ENCODE results near the gene RALGPS2.

Gene RALGPS2

GRCh38 chr1:178912597-178912996 lies 187.6 kb downstream of the RALGPS2 start:
- H3K27ac Mint-ChIP-seq = no peak overlapping the region
- H3K9me3 Mint-ChIP-seq = no peaks in the 10 kb centered on the region
- DNase-seq (ENCODE audit: low spot score) = no peak
- no peak overlapping the region for H3K4me3 Mint-ChIP-seq
- H3K36me3 Mint-ChIP-seq (ENCODE audit: low read depth) = no peaks in the 10 kb centered on the region
- peaks cover 3% of the 10 kb centered on the region for H3K27me3 Mint-ChIP-seq (ENCODE audit: low read depth)
- peaks cover 4% of the 10 kb centered on the region for H3K4me1 Mint-ChIP-seq (ENCODE audit: low read depth)

GRCh38 chr1:178916448-178917174 lies 191.6 kb downstream of the RALGPS2 start:
- Mint-ChIP-seq H3K9me3 (no peaks in the 10 kb centered on the region), H3K36me3 (ENCODE audit: low read depth) (no peaks in the 10 kb centered on the region), H3K4me3 (no peak overlapping the region), H3K4me1 (ENCODE audit: low read depth) (peaks cover 4% of the 10 kb centered on the region), H3K27ac (no peak overlapping the region), H3K27me3 (ENCODE audit: low read depth) (peaks cover 8% of the 10 kb centered on the region)
- no peak for DNase-seq (ENCODE audit: low spot score)

DNA sequence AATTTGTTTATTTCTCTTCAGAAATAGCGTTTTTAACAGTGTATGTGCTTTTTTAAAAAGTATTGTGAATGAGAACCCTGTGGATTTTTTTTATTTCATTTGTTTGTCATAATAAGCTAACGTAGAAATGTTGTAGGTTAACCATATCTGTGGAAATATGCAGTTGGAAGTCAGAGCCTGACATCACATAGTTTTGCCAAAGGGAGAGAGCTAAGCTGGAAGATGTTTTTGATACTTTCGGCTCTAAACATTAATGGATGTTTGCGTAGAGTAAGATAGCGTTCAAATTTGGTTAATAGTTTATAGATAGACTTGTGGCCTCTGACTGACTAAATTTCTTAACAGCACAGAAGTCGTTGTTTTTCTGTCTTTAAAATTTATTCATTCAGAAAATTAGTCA lies 193.3 kb downstream of the RALGPS2 start:
- Mint-ChIP-seq H3K4me3 (no peak overlapping the region), H3K9me3 (no peaks in the 10 kb centered on the region), H3K27ac (no peak overlapping the region), H3K36me3 (ENCODE audit: low read depth) (no peaks in the 10 kb centered on the region), H3K4me1 (ENCODE audit: low read depth) (peaks cover 4% of the 10 kb centered on the region), H3K27me3 (ENCODE audit: low read depth) (peaks cover 8% of the 10 kb centered on the region)
- DNase-seq (ENCODE audit: low spot score) = no peak

DNA sequence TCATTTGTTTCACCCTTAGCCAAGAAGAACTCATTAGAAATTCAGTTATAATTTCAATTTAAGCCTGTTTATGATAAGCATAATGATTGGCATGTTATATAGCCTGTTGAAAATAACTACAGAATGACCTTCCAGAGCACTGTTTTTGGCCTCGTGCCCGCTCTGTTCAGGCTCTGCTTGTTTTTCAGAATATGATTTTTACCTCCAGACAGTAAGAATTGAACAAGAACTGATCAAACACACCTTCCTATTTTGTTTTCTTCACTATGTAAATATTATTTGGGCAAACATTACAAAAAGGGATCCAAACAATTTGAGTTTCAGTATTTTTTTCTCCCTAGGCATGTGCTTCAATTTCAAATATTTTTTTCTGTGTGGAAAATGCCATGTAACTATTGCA lies 193.9 kb downstream of the RALGPS2 start:
- DNase-seq (ENCODE audit: low spot score) = no peak
- no peaks in the 10 kb centered on the region for H3K36me3 Mint-ChIP-seq (ENCODE audit: low read depth)
- H3K27me3 Mint-ChIP-seq (ENCODE audit: low read depth) = peaks cover 12% of the 10 kb centered on the region
- no peaks in the 10 kb centered on the region for H3K9me3 Mint-ChIP-seq
- H3K4me3 Mint-ChIP-seq = no peak overlapping the region
- peaks cover 4% of the 10 kb centered on the region for H3K4me1 Mint-ChIP-seq (ENCODE audit: low read depth)
- no peak overlapping the region for H3K27ac Mint-ChIP-seq

DNA sequence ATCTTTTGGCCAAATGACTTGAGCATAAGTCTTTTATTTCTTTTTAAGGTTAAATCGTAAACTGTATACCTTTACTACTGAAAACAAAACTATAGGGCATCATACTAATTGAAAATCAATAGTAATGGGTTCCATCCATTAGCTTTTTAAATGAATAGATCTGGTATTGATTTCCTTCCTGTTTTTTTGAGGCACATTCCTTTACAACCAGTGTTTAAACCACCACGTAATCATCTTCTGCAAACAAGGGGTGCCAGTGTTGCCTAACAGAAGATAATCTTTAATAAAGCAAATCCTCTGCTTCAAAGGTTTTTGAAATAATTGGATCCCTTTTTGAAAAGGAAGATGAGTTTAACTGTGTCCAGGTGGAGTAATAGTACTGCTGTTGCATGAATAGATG lies 194.5 kb downstream of the RALGPS2 start:
- Mint-ChIP-seq H3K4me3 (no peak overlapping the region), H3K36me3 (ENCODE audit: low read depth) (no peaks in the 10 kb centered on the region), H3K27me3 (ENCODE audit: low read depth) (peaks cover 12% of the 10 kb centered on the region), H3K27ac (no peak overlapping the region), H3K4me1 (ENCODE audit: low read depth) (peaks cover under 1% of the 10 kb centered on the region), H3K9me3 (no peaks in the 10 kb centered on the region)
- DNase-seq (ENCODE audit: low spot score) = no peak

- H3K36me3 Mint-ChIP-seq (ENCODE audit: low read depth) = no peaks in the 10 kb centered on the region
- no peak overlapping the region for H3K27ac Mint-ChIP-seq
- no peaks in the 10 kb centered on the region for H3K4me1 Mint-ChIP-seq (ENCODE audit: low read depth)
- H3K4me3 Mint-ChIP-seq = no peak overlapping the region
- DNase-seq (ENCODE audit: low spot score) = no peak
- peaks cover 12% of the 10 kb centered on the region for H3K27me3 Mint-ChIP-seq (ENCODE audit: low read depth)
- H3K9me3 Mint-ChIP-seq = no peaks in the 10 kb centered on the region
Observed at GRCh38 chr1:178921499-178921898, 196.5 kb downstream of the RALGPS2 start.

GRCh38 chr1:178923512-178923911 lies 198.5 kb downstream of the RALGPS2 start:
- no peak overlapping the region for H3K4me3 Mint-ChIP-seq
- H3K27me3 Mint-ChIP-seq (ENCODE audit: low read depth) = peaks cover 6% of the 10 kb centered on the region
- H3K27ac Mint-ChIP-seq = no peak overlapping the region
- H3K36me3 Mint-ChIP-seq (ENCODE audit: low read depth) = no peaks in the 10 kb centered on the region
- no peak for DNase-seq (ENCODE audit: low spot score)
- no peaks in the 10 kb centered on the region for H3K9me3 Mint-ChIP-seq
- no peaks in the 10 kb centered on the region for H3K4me1 Mint-ChIP-seq (ENCODE audit: low read depth)

GRCh38 chr1:178926046-178926445 lies 201.0 kb downstream of the RALGPS2 start:
- no peak overlapping the region for H3K27ac Mint-ChIP-seq
- no peak for DNase-seq (ENCODE audit: low spot score)
- no peaks in the 10 kb centered on the region for H3K4me1 Mint-ChIP-seq (ENCODE audit: low read depth)
- no peak overlapping the region for H3K4me3 Mint-ChIP-seq
- H3K27me3 Mint-ChIP-seq (ENCODE audit: low read depth) = peaks cover 3% of the 10 kb centered on the region
- no peaks in the 10 kb centered on the region for H3K9me3 Mint-ChIP-seq
- H3K36me3 Mint-ChIP-seq (ENCODE audit: low read depth) = no peaks in the 10 kb centered on the region

GRCh38 chr1:178927003-178927402 lies 202.0 kb downstream of the RALGPS2 start:
- no peak overlapping the region for H3K27ac Mint-ChIP-seq
- H3K9me3 Mint-ChIP-seq = no peaks in the 10 kb centered on the region
- DNase-seq (ENCODE audit: low spot score) = no peak
- no peaks in the 10 kb centered on the region for H3K4me1 Mint-ChIP-seq (ENCODE audit: low read depth)
- H3K4me3 Mint-ChIP-seq = no peak overlapping the region
- peaks cover 6% of the 10 kb centered on the region for H3K27me3 Mint-ChIP-seq (ENCODE audit: low read depth)
- no peaks in the 10 kb centered on the region for H3K36me3 Mint-ChIP-seq (ENCODE audit: low read depth)

GRCh38 chr1:178928041-178928440 lies 203.0 kb downstream of the RALGPS2 start:
- no peak overlapping the region for H3K4me3 Mint-ChIP-seq
- DNase-seq (ENCODE audit: low spot score) = no peak
- no peak overlapping the region for H3K27ac Mint-ChIP-seq
- H3K36me3 Mint-ChIP-seq (ENCODE audit: low read depth) = no peaks in the 10 kb centered on the region
- H3K9me3 Mint-ChIP-seq = no peaks in the 10 kb centered on the region
- peaks cover 6% of the 10 kb centered on the region for H3K27me3 Mint-ChIP-seq (ENCODE audit: low read depth)
- no peaks in the 10 kb centered on the region for H3K4me1 Mint-ChIP-seq (ENCODE audit: low read depth)

DNA sequence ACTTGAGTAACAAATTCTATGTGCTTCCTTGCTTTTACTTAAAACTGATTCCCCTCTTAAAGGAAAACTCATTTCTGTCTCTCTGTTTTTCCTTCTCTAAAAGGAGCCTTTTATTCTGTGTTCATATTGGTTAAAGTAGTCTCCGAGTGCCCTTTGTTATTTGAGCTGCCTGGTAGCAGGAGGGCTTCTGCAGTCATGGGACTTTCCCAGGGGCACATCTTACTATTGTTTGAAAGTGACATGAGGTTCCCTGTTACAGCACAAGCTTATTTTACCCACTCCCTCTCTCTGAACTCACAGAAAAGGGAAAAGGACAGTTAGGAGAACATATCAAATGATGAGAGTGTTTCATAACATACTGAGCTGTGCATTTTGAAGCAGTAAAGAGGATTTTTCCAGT lies 203.9 kb downstream of the RALGPS2 start:
- no peaks in the 10 kb centered on the region for H3K4me1 Mint-ChIP-seq (ENCODE audit: low read depth)
- no peak overlapping the region for H3K27ac Mint-ChIP-seq
- no peaks in the 10 kb centered on the region for H3K36me3 Mint-ChIP-seq (ENCODE audit: low read depth)
- no peaks in the 10 kb centered on the region for H3K9me3 Mint-ChIP-seq
- no peak overlapping the region for H3K4me3 Mint-ChIP-seq
- no peak for DNase-seq (ENCODE audit: low spot score)
- peaks cover 3% of the 10 kb centered on the region for H3K27me3 Mint-ChIP-seq (ENCODE audit: low read depth)

- no peak for DNase-seq (ENCODE audit: low spot score)
- H3K4me3 Mint-ChIP-seq = no peak overlapping the region
- H3K9me3 Mint-ChIP-seq = no peaks in the 10 kb centered on the region
- H3K4me1 Mint-ChIP-seq (ENCODE audit: low read depth) = no peaks in the 10 kb centered on the region
- H3K27ac Mint-ChIP-seq = no peak overlapping the region
- no peaks in the 10 kb centered on the region for H3K36me3 Mint-ChIP-seq (ENCODE audit: low read depth)
- H3K27me3 Mint-ChIP-seq (ENCODE audit: low read depth) = peaks cover 3% of the 10 kb centered on the region
Observed at GRCh38 chr1:178931858-178932551, 207.0 kb downstream of the RALGPS2 start.

DNA sequence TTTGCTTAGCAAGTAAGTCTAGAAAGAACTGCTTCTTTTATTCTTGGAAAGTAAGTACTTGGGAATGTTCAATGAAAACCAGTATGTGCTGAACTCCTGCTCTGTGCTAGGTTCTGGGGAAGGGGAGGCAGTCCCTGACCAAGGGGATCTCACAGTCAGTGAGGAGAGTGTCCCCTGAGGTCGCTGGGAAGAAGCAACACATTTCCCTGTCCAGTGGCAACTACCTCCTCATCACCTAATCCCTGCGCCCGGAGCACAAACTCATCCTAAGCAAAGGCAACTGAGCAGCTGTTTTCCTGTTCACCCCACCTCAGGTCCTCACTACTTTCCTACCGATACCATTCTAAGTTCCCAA lies 207.5 kb downstream of the RALGPS2 start:
- H3K4me3 Mint-ChIP-seq = no peak overlapping the region
- no peaks in the 10 kb centered on the region for H3K4me1 Mint-ChIP-seq (ENCODE audit: low read depth)
- no peaks in the 10 kb centered on the region for H3K9me3 Mint-ChIP-seq
- peaks cover 3% of the 10 kb centered on the region for H3K27me3 Mint-ChIP-seq (ENCODE audit: low read depth)
- no peak overlapping the region for H3K27ac Mint-ChIP-seq
- DNase-seq (ENCODE audit: low spot score) = no peak
- H3K36me3 Mint-ChIP-seq (ENCODE audit: low read depth) = no peaks in the 10 kb centered on the region

DNA sequence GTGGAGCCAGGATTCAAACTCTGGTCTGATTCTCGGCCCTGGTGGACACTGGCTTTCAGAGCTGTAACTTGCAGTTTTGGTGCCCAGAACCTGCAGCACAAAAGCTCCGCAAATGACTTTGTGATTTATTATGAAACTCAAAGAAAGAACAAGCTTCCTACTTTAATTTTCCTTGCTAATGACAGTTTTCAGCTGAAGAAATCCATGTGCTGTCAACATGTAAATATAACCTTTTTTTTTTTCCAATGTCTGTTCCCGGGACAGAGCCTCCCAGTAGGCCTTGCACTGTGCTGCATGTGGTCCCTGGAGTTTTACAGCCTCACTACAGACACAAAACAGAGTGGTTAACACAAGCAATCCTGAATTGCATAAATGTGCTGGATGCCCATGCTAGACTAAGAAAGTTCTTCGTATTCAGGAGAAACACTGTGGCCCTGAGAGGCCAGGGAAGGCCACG lies 208.1 kb downstream of the RALGPS2 start:
- H3K36me3 Mint-ChIP-seq (ENCODE audit: low read depth) = no peaks in the 10 kb centered on the region
- no peak overlapping the region for H3K27ac Mint-ChIP-seq
- no peak for DNase-seq (ENCODE audit: low spot score)
- H3K27me3 Mint-ChIP-seq (ENCODE audit: low read depth) = peaks cover 3% of the 10 kb centered on the region
- no peaks in the 10 kb centered on the region for H3K4me1 Mint-ChIP-seq (ENCODE audit: low read depth)
- H3K9me3 Mint-ChIP-seq = no peaks in the 10 kb centered on the region
- H3K4me3 Mint-ChIP-seq = no peak overlapping the region
